HL-60 (cell line): ENCODE measurements around the gene PTPRO.

Experiments
- DNase-seq, 2 experiments: peaks; one replicate each; pipeline ENCODE4 v3.0.0-alpha.2; 2010 to 2020; ENCODE audit warnings: low read depth in 1 of 2, low spot score in 1 of 2
- H3K27ac ChIP-seq: fragments of 250-450 bp; sonication (Bioruptor Pico); replicated peaks from 2 replicates; pipeline ENCODE4 v1.5.1; 2020; ENCODE audit warnings: mild to moderate bottlenecking, moderate library complexity
- H3K27me3 ChIP-seq: fragments of 250-450 bp; sonication (Bioruptor Pico); 2 replicates; pipeline ENCODE4 v1.5.1; 2021; ENCODE audit warnings: mild to moderate bottlenecking, moderate library complexity; ENCODE audit not compliant: insufficient read depth, poor library complexity, severe bottlenecking
- H3K4me3 ChIP-seq: replicated peaks from 2 replicates; pipeline ENCODE4 v1.5.1; 2011; ENCODE audit warnings: mild to moderate bottlenecking, control low read depth, low read length; ENCODE audit not compliant: insufficient read depth
- GABPA ChIP-seq: IDR thresholded peaks from 2 replicates; pipeline ENCODE4 v1.6.1; 2012; ENCODE audit warnings: low read depth
- POLR2AphosphoS5 ChIP-seq: IDR thresholded peaks from 2 replicates; pipeline ENCODE4 v1.6.1; 2012; ENCODE audit warnings: low read depth
- SPI1 ChIP-seq: IDR thresholded peaks from 2 replicates; pipeline ENCODE4 v1.6.1; 2012; ENCODE audit warnings: low read depth, mild to moderate bottlenecking, borderline replicate concordance
- TF ChIP-seq, protein P1 (sequence below): IDR thresholded peaks from 2 replicates; pipeline ENCODE4 v1.6.1; 2012; ENCODE audit warnings: low read depth; ENCODE audit not compliant: insufficient replicate concordance
- TF ChIP-seq, protein P2 (sequence below): IDR thresholded peaks from one replicate; pipeline ENCODE4 v1.5.1; 2011; ENCODE audit warnings: low read length, control low read depth, inconsistent platforms; ENCODE audit not compliant: insufficient read depth

PTPRO gene

DNA sequence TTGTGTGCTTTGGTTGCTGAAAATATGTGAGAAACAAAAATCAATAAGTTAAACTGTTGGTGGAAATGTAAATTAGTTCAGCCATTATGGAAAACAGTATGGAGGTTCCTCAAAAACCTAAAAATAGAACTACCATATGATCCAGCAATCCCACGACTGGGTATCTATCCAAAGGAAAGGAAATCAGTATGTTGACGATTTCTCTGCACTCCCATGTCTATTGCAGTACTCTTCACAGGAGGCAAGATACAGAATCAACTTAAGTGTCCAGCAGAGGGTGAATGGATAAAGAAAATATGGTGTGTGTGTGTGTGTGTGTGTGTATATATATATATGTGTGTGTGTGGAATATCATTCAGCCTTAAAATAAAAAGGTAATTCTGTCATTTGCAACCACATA is 159.5 kb downstream of the PTPRO start:
- Histone ChIP-seq H3K4me3 (no peak overlapping the region), H3K27me3 (no peaks in the 10 kb centered on the region), H3K27ac (no peak overlapping the region)
- TF ChIP-seq SPI1: no peak
- no peak for TF ChIP-seq GABPA
- TF ChIP-seq, protein P1, sequence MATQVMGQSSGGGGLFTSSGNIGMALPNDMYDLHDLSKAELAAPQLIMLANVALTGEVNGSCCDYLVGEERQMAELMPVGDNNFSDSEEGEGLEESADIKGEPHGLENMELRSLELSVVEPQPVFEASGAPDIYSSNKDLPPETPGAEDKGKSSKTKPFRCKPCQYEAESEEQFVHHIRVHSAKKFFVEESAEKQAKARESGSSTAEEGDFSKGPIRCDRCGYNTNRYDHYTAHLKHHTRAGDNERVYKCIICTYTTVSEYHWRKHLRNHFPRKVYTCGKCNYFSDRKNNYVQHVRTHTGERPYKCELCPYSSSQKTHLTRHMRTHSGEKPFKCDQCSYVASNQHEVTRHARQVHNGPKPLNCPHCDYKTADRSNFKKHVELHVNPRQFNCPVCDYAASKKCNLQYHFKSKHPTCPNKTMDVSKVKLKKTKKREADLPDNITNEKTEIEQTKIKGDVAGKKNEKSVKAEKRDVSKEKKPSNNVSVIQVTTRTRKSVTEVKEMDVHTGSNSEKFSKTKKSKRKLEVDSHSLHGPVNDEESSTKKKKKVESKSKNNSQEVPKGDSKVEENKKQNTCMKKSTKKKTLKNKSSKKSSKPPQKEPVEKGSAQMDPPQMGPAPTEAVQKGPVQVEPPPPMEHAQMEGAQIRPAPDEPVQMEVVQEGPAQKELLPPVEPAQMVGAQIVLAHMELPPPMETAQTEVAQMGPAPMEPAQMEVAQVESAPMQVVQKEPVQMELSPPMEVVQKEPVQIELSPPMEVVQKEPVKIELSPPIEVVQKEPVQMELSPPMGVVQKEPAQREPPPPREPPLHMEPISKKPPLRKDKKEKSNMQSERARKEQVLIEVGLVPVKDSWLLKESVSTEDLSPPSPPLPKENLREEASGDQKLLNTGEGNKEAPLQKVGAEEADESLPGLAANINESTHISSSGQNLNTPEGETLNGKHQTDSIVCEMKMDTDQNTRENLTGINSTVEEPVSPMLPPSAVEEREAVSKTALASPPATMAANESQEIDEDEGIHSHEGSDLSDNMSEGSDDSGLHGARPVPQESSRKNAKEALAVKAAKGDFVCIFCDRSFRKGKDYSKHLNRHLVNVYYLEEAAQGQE: no peak
- TF ChIP-seq POLR2AphosphoS5: no peak
- TF ChIP-seq, protein P2, sequence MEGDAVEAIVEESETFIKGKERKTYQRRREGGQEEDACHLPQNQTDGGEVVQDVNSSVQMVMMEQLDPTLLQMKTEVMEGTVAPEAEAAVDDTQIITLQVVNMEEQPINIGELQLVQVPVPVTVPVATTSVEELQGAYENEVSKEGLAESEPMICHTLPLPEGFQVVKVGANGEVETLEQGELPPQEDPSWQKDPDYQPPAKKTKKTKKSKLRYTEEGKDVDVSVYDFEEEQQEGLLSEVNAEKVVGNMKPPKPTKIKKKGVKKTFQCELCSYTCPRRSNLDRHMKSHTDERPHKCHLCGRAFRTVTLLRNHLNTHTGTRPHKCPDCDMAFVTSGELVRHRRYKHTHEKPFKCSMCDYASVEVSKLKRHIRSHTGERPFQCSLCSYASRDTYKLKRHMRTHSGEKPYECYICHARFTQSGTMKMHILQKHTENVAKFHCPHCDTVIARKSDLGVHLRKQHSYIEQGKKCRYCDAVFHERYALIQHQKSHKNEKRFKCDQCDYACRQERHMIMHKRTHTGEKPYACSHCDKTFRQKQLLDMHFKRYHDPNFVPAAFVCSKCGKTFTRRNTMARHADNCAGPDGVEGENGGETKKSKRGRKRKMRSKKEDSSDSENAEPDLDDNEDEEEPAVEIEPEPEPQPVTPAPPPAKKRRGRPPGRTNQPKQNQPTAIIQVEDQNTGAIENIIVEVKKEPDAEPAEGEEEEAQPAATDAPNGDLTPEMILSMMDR: no peak
- no peak for DNase-seq

DNA sequence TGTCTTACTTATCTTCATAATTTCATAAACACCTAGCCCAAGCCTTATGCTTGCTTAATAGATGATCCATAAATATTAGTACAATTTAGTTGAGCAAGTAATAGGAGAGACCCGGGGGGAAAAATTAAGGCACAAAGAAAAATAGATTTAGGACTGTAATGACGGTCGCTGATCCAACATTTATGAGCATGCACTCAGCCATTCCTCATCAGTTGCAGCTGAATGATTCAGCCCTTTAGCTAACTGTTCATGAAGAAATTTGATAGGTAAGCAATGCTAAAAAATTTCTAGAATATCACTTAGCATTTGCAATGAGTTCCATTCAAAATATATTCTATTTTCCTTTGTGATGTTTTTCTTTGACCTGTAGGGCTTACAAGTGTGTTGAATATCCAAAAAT is 163.2 kb downstream of the PTPRO start:
- DNase-seq: no peak
- TF ChIP-seq POLR2AphosphoS5 (no peak), SPI1 (no peak), GABPA (no peak)
- TF ChIP-seq, protein P2: no peak
- TF ChIP-seq, protein P1: no peak
- no peaks in the 10 kb centered on the region for H3K27me3 ChIP-seq
- no peak overlapping the region for H3K27ac ChIP-seq
- H3K4me3 ChIP-seq: no peak overlapping the region

DNA sequence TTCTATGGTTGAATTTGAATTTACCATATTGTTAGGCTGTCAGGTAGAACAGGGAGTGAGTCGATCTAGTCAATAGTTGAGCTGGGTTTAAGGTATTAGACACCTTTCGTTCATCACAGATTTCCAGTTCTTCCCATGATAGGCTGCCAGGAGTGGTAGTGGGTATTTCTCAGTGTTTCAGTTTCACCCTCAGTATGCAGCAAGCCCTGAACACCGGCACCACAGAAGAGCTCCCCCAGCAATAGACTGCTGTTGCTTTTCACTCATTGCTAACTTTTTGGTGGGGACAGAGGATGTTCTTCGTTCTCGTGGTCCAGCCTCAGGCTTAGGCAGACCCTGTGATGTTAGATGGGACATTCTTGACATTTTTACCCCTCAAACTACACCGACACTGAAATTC is 164.6 kb downstream of the PTPRO start:
- no peak overlapping the region for H3K27ac ChIP-seq
- no peak for DNase-seq
- no peak overlapping the region for H3K4me3 ChIP-seq
- H3K27me3 ChIP-seq: no peaks in the 10 kb centered on the region
- TF ChIP-seq POLR2AphosphoS5 (no peak), SPI1 (no peak)
- TF ChIP-seq, protein P1: no peak
- TF ChIP-seq, protein P2: no peak
